ENCODE data around the gene CCDC97. TPM values are rescaled to one million over a fixed set of nuclear protein-coding genes. Genes with fewer than 3 reads are reported as not detected.

CCDC97 gene
- total RNA-seq, 1 donor from 2014 or later = 15.5 TPM

DNA sequence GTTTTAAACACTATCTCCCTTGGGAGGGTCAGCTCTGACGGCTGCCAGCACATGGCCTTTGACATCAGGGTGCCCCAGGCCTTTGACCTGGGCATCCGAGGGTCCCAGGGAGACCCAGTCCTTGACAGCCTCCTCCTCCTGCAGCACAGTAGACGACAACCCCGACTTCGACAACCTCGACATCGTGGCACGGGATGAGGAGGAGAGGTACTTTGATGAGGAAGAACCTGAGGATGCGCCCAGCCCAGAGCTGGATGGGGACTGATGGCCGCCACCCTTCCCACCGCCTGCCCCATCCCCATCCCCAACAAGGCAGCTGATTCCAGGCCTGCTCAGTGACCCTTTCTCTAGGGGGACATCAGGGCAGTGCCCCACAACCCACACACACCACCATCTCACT lies 12.5 kb downstream of the CCDC97 start:
- Histone ChIP-seq H3K4me1 (peaks cover 65% of the 10 kb centered on the region), H3K27me3 (ENCODE audit: low read depth) (no peaks in the 10 kb centered on the region), H3K4me3 (no peak overlapping the region), H3K27ac (replicated peaks) (peak overlapping the region; percentile 84), H3K36me3 (peaks cover 35% of the 10 kb centered on the region), H3K9me3 (replicated peaks) (no peaks in the 10 kb centered on the region)
- no peak for DNase-seq
- TF ChIP-seq, protein P1, sequence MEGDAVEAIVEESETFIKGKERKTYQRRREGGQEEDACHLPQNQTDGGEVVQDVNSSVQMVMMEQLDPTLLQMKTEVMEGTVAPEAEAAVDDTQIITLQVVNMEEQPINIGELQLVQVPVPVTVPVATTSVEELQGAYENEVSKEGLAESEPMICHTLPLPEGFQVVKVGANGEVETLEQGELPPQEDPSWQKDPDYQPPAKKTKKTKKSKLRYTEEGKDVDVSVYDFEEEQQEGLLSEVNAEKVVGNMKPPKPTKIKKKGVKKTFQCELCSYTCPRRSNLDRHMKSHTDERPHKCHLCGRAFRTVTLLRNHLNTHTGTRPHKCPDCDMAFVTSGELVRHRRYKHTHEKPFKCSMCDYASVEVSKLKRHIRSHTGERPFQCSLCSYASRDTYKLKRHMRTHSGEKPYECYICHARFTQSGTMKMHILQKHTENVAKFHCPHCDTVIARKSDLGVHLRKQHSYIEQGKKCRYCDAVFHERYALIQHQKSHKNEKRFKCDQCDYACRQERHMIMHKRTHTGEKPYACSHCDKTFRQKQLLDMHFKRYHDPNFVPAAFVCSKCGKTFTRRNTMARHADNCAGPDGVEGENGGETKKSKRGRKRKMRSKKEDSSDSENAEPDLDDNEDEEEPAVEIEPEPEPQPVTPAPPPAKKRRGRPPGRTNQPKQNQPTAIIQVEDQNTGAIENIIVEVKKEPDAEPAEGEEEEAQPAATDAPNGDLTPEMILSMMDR (IDR thresholded peaks at IDR 0.05; ENCODE audit: borderline replicate concordance) = no peak
- intact Hi-C loops (cut with micrococcal nuclease) = no loop called here

DNA sequence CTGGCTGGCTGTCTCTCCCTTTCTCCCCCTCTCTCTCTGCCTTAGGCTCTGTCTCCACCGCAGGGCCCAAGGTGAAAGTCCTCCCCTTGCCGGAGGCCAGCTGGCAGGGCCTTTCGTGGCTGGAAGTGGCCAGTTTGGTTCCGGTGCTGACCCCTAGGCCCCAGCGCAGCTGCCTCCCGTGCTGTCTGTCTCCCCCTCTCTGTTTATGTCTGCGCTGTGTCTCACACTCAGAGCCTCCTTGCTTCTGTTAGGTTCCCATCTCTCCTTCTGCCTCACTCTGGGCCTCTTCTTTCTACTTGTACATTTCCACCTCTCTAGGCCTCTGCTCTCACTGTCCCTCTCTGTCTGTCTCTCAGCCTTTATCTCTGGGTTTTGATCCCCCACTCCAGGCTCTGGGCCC lies 13.1 kb downstream of the CCDC97 start:
- Histone ChIP-seq H3K4me1 (peaks cover 71% of the 10 kb centered on the region), H3K27ac (replicated peaks) (peak overlapping the region; percentile 84), H3K9me3 (replicated peaks) (no peaks in the 10 kb centered on the region), H3K4me3 (no peak overlapping the region), H3K27me3 (ENCODE audit: low read depth) (no peaks in the 10 kb centered on the region), H3K36me3 (peaks cover 30% of the 10 kb centered on the region)
- TF ChIP-seq, protein P1 (IDR thresholded peaks at IDR 0.05; ENCODE audit: borderline replicate concordance) = no peak
- intact Hi-C loops (cut with micrococcal nuclease) = no loop called here
- peak; percentile 45 for DNase-seq

DNA sequence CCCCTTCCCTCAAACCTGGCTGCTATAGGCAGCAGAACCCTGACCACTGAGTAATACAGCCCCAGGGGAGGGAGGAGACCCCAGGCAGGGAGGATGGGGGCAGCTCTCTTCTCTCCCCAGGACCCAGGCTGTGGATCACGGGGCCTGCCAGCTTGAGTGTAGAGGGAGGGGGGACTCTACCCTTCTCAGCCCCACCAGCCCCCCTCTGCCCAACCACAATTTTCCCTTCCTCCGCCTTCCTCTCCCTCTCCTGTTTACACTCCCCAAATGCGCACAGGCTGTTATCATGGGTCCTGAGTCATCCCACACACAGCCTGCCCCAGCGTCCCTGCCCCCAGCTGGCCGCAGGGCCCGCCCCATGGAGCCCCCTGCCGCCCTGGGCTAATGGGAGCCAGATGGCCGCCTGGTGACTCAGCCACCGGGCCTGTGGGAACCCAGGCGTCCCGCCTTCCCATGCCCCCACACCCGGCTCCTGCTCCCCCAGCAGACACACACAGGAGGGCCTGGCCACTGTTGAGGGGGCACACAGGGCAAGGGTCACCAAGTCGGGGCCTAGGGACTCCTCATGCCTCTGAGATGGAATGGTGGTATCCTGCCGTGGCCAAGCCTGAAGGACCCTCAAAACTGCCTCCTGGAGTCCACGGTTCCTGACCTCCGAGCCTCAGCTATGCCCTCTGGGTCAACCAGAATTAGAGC lies 13.6 kb downstream of the CCDC97 start:
- H3K27ac ChIP-seq (replicated peaks) = peak overlapping the region; percentile 84
- intact Hi-C loops (cut with micrococcal nuclease) = no loop called here
- peaks cover 24% of the 10 kb centered on the region for H3K36me3 ChIP-seq
- TF ChIP-seq, protein P1 (IDR thresholded peaks at IDR 0.05; ENCODE audit: borderline replicate concordance) = no peak
- no peaks in the 10 kb centered on the region for H3K9me3 ChIP-seq (replicated peaks)
- no peaks in the 10 kb centered on the region for H3K27me3 ChIP-seq (ENCODE audit: low read depth)
- H3K4me1 ChIP-seq = peaks cover 77% of the 10 kb centered on the region
- DNase-seq = peak; percentile 62
- H3K4me3 ChIP-seq = no peak overlapping the region

DNA sequence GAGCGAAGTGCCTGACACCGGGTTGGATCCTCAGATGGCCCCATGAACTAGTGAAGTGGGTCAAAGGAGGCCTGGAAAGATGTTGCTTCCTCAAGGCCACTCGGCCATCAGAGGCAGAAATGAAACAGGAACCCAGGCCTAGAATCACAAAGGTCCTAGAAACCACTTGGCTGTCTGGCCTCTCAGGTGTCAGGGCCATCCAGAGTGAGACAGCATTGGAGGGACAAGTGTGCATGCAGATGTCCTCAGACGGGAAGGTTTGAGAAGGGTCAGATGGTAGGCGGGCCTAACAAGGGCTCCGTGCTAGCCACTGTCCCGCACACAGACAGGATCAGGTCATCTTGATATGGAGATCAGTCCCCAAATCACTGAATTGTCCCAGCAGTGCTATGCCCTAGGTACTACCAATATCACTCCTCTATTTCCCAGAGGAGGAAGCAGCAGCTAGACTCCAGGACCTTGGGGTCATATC lies 14.3 kb downstream of the CCDC97 start:
- Histone ChIP-seq H3K4me1 (peaks cover 84% of the 10 kb centered on the region), H3K36me3 (peaks cover 19% of the 10 kb centered on the region), H3K4me3 (no peak overlapping the region), H3K27me3 (ENCODE audit: low read depth) (no peaks in the 10 kb centered on the region), H3K9me3 (replicated peaks) (no peaks in the 10 kb centered on the region), H3K27ac (replicated peaks) (peak overlapping the region; percentile 84)
- no peak for DNase-seq
- intact Hi-C loops (cut with micrococcal nuclease) = no loop called here
- TF ChIP-seq, protein P1 (IDR thresholded peaks at IDR 0.05; ENCODE audit: borderline replicate concordance) = no peak

DNA sequence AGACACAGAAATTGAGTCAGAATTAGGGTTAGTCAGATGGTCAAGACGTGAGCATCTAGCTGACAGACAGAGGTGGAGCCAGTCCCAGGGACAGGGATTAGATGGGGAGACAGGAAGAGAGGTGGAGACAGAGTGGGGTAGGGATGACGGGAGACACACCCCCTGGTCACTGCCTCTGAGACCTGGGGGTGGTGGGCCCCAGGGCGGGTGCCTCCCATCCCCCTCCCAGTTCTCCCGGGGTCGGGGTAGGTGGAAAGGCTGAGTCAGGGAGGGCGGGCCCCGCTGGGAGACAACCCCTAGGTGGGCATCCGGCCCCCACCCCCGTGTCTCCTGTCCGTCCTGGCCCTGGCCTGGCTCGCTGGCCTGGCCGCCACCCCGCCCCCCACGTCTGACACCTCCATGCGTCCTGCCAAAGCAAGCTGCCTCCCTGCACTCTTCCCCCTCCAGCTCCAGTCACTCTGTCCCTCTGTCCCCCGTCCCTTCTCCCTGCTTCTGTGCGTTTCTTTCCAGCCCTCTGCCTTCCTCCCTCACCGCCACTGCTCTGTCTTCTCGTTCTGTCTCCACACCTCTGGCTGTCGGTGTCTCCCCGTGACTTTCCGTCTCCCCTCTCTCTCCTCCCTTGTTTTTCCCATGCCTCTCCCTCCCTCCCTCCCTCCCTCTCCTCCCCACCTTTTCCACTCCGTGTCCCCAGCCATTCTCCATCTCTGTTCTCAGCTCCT lies 15.1 kb downstream of the CCDC97 start:
- TF ChIP-seq, protein P1 (IDR thresholded peaks at IDR 0.05; ENCODE audit: borderline replicate concordance) = no peak
- DNase-seq = peak; percentile 77
- peak overlapping the region; percentile 61 for H3K4me3 ChIP-seq
- no peaks in the 10 kb centered on the region for H3K9me3 ChIP-seq (replicated peaks)
- peaks cover 87% of the 10 kb centered on the region for H3K4me1 ChIP-seq
- intact Hi-C loops (cut with micrococcal nuclease) = no loop called here
- peaks cover 22% of the 10 kb centered on the region for H3K36me3 ChIP-seq
- H3K27ac ChIP-seq (replicated peaks) = peak overlapping the region; percentile 84
- H3K27me3 ChIP-seq (ENCODE audit: low read depth) = no peaks in the 10 kb centered on the region
